Measurements from ENCODE around the gene AKR1A1.
"Not testable (repeated sequence)": the region's sequence is repeated elsewhere in the genome, so short reads cannot be mapped to it uniquely, and the experiment has no call there.

AKR1A1 gene

GRCh38 chr1:45508295-45509151, 42.1 kb upstream of the AKR1A1 start:
- no peaks in the 10 kb centered on the region for H3K27me3 ChIP-seq
- DNase-seq = no peak
- intact Hi-C loops (cut with DNase I; ENCODE audit: low total_unique reads) = no loop called here
- no peaks in the 10 kb centered on the region for H3K9me3 ChIP-seq
- no peak overlapping the region for H3K27ac ChIP-seq
- TF ChIP-seq CTCF (IDR thresholded peaks at IDR 0.05) = no peak
- peaks cover 35 to 60% (median 54%) of the 10 kb centered on the region in 3 donors for H3K36me3 ChIP-seq
- no peaks in the 10 kb centered on the region for H3K4me1 ChIP-seq
- H3K4me3 ChIP-seq = no peak overlapping the region

GRCh38 chr1:45510036-45510971, 40.3 kb upstream of the AKR1A1 start:
- H3K4me1 ChIP-seq = no peaks in the 10 kb centered on the region
- H3K4me3 ChIP-seq = no peak overlapping the region
- no peak overlapping the region for H3K27ac ChIP-seq
- no peaks in the 10 kb centered on the region for H3K9me3 ChIP-seq
- no peak for TF ChIP-seq CTCF (IDR thresholded peaks at IDR 0.05)
- peaks cover 52 to 78% (median 72%) of the 10 kb centered on the region in 3 donors for H3K36me3 ChIP-seq
- DNase-seq = no peak
- no peaks in the 10 kb centered on the region for H3K27me3 ChIP-seq
- intact Hi-C loops (cut with DNase I; ENCODE audit: low total_unique reads) = no loop called here

- intact Hi-C loops (cut with DNase I; ENCODE audit: low total_unique reads) = no loop called here
- no peaks in the 10 kb centered on the region for H3K9me3 ChIP-seq
- H3K4me3 ChIP-seq = no peak overlapping the region
- H3K27me3 ChIP-seq = no peaks in the 10 kb centered on the region
- TF ChIP-seq CTCF (IDR thresholded peaks at IDR 0.05) = no peak
- H3K4me1 ChIP-seq = peaks cover 0 to 3% (median 0%) of the 10 kb centered on the region in 4 donors
- DNase-seq = no peak
- H3K27ac ChIP-seq = no peak overlapping the region
- H3K36me3 ChIP-seq = peaks cover 58 to 86% (median 77%) of the 10 kb centered on the region in 3 donors
Measured at GRCh38 chr1:45510972-45511527, 39.6 kb upstream of the AKR1A1 start.

- no peaks in the 10 kb centered on the region for H3K27me3 ChIP-seq
- H3K9me3 ChIP-seq = no peaks in the 10 kb centered on the region
- H3K36me3 ChIP-seq = peaks cover 74 to 96% (median 91%) of the 10 kb centered on the region in 3 donors
- no peak overlapping the region for H3K4me3 ChIP-seq
- TF ChIP-seq CTCF (IDR thresholded peaks at IDR 0.05) = peak; percentile 45 to 68
- H3K4me1 ChIP-seq = peaks cover 0 to 14% (median 3%) of the 10 kb centered on the region in 4 donors
- intact Hi-C loops (cut with DNase I; ENCODE audit: low total_unique reads) = no loop called here
- peak; percentile 55 to 71 for DNase-seq
- no peak overlapping the region for H3K27ac ChIP-seq
Measured at GRCh38 chr1:45512641-45513054, 38.0 kb upstream of the AKR1A1 start.

- not testable (repeated sequence) for H3K27ac ChIP-seq, H3K27me3 ChIP-seq, H3K4me3 ChIP-seq, DNase-seq, H3K9me3 ChIP-seq
- intact Hi-C loops (cut with DNase I; ENCODE audit: low total_unique reads) = loop anchor here (2.0 kb wide), 1 partner anchor 55 kb away; no protein-coding TSS in a partner anchor
- Histone ChIP-seq H3K4me1 (peaks cover 0 to 15% (median 7%) of the 10 kb centered on the region in 4 donors), H3K36me3 (peaks cover 80 to 97% (median 90%) of the 10 kb centered on the region in 3 donors)
Measured at GRCh38 chr1:45513532-45514260, 36.9 kb upstream of the AKR1A1 start.
